A673 (cell line): ENCODE measurements around the gene SERTAD2. TPM values are rescaled to one million over a fixed set of nuclear protein-coding genes. Genes with fewer than 3 reads are reported as not detected.

Experiments used
- Bru-seq: library from RNA; stranded (reverse); fragments of 400-500 nt; gene quantifications from one replicate; lab custom pipeline; 2021; lab: Mats Ljungman, UMichigan
- BruChase-seq, 2 experiments: library from RNA; stranded (reverse); fragments of 400-500 nt; gene quantifications; one replicate each; lab custom pipeline; 2021; lab: Mats Ljungman, UMichigan
- BruUV-seq: library from RNA; stranded (reverse); fragments of 400-500 nt; replicated peaks from 2 replicates; lab custom pipeline; 2021; lab: Mats Ljungman, UMichigan
- CTCF ChIA-PET: fragments of 300-600 bp; sonication (Branson Sonifier 250); formaldehyde crosslinking; loops from one replicate; lab custom pipeline; 2022; ENCODE audit warnings: antibody characterized with exemption; lab: Charles Lee
- POLR2A ChIA-PET: fragments of 300-600 bp; sonication (Branson Sonifier 250); formaldehyde crosslinking; loops from one replicate; lab custom pipeline; 2022; ENCODE audit warnings: antibody characterized with exemption; ENCODE audit not compliant: low non-redundant PET; lab: Charles Lee
- DNase-seq: peaks from one replicate; pipeline ENCODE4 v3.0.0-alpha.2; 2015; ENCODE audit warnings: low spot score
- H3K27ac ChIP-seq: fragments of 200-600 bp; sonication (generic); 2 replicates; pipeline ENCODE4 v1.5.1; 2016; ENCODE audit warnings: mixed run types, low read depth, mild to moderate bottlenecking, mixed read lengths, antibody characterized with exemption, low read length; ENCODE audit not compliant: poor library complexity, severe bottlenecking
- H3K27me3 ChIP-seq: fragments of 200-600 bp; sonication (generic); replicated peaks from 2 replicates; pipeline ENCODE4 v1.6.1; 2017; ENCODE audit warnings: mixed run types, low read depth, mild to moderate bottlenecking, mixed read lengths, antibody characterized with exemption, low read length; ENCODE audit not compliant: insufficient read depth, poor library complexity
- H3K36me3 ChIP-seq: fragments of 200-600 bp; sonication (generic); 2 replicates; pipeline ENCODE4 v1.6.1; 2016; ENCODE audit warnings: mixed run types, mild to moderate bottlenecking, mixed read lengths, antibody characterized with exemption, low read length; ENCODE audit not compliant: insufficient read depth, poor library complexity, severe bottlenecking
- H3K4me1 ChIP-seq: fragments of 200-600 bp; sonication (generic); 2 replicates; pipeline ENCODE4 v1.6.1; 2017; ENCODE audit warnings: mixed run types, mild to moderate bottlenecking, mixed read lengths, antibody characterized with exemption, low read length; ENCODE audit not compliant: insufficient read depth, poor library complexity, severe bottlenecking
- H3K4me3 ChIP-seq: fragments of 200-600 bp; sonication (generic); 2 replicates; pipeline ENCODE4 v1.5.1; 2016; ENCODE audit warnings: low read depth, mixed run types, mild to moderate bottlenecking, mixed read lengths, low read length; ENCODE audit not compliant: poor library complexity, severe bottlenecking
- H3K9me3 ChIP-seq: fragments of 200-600 bp; sonication (generic); 2 replicates; pipeline ENCODE4 v1.6.1; 2016; ENCODE audit warnings: mixed run types, low read depth, mild to moderate bottlenecking, mixed read lengths, antibody characterized with exemption, low read length; ENCODE audit not compliant: poor library complexity, severe bottlenecking
- CTCF ChIP-seq: fragments of 300-800, 200-600 bp; sonication (generic); conservative IDR thresholded peaks from 2 replicates; pipeline ENCODE4 v1.5.1; 2017; ENCODE audit warnings: low read depth, mild to moderate bottlenecking, antibody characterized with exemption, low read length, moderate library complexity, mixed read lengths
- EZH2 ChIP-seq: fragments of 200-600 bp; sonication (generic); IDR thresholded peaks from 2 replicates; pipeline ENCODE4 v1.6.1; 2017; ENCODE audit warnings: borderline replicate concordance, low read depth, mild to moderate bottlenecking, mixed read lengths, antibody characterized with exemption, low read length; ENCODE audit not compliant: poor library complexity, severe bottlenecking
- intact Hi-C: fragments of 100-400 bp; cut with micrococcal nuclease; formaldehyde crosslinking; loops from one replicate; pipeline ENCODE4 v1.10.0; 2022; ENCODE audit not compliant: unreplicated experiment
- long read RNA-seq: library from polyadenylated mRNA; stranded (forward); transcript quantifications from one replicate; pipeline ENCODE4 v2.0.0, GENCODE V29; 2022
- total RNA-seq: library from RNA; stranded (reverse); gene quantifications from 2 replicates; pipeline ENCODE4 v1.2.3, GENCODE V29; 2021

The SERTAD2 gene, protein sequence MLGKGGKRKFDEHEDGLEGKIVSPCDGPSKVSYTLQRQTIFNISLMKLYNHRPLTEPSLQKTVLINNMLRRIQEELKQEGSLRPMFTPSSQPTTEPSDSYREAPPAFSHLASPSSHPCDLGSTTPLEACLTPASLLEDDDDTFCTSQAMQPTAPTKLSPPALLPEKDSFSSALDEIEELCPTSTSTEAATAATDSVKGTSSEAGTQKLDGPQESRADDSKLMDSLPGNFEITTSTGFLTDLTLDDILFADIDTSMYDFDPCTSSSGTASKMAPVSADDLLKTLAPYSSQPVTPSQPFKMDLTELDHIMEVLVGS
- total RNA-seq (20.8 and 22.2 TPM in 2 replicates), Bru-seq, nascent RNA (percentile 87 among the genes with signal in this experiment), BruChase-seq, experiment 1, labeled RNA remaining after a 2-hour chase (percentile 95 among the genes with signal in this experiment), BruChase-seq, experiment 2, labeled RNA remaining after a 6-hour chase (percentile 74 among the genes with signal in this experiment)
- long read RNA-seq, full-length matches to known transcripts: 1 of 8 reads
- long read RNA-seq, partial matches to known transcripts: 0 of 8 reads
- long read RNA-seq, other reads (novel, unspliced or antisense): 7 of 8 reads

- H3K4me3 ChIP-seq: peak within 1 kb of the TSS; percentile 94
- peak within 1 kb of the TSS; percentile 96 for H3K27ac ChIP-seq
- peaks cover 32% of the 10 kb centered on the region for H3K4me1 ChIP-seq
- no peaks in the 10 kb centered on the region for H3K9me3 ChIP-seq
- DNase-seq: peak; percentile 91
- ChIA-PET POLR2A (interaction anchor here (0.7 to 1.2 kb wide), 3 partner anchors 9 to 206 kb away, joined by 3 to 4 read pairs (median 3); no protein-coding TSS in a partner anchor), CTCF (interaction anchor here (1.3 to 1.6 kb wide), 2 partner anchors 114 to 211 kb away, joined by 5 read pairs; no protein-coding TSS in a partner anchor)
- BruUV-seq: no TSS peak
- H3K27me3 ChIP-seq: no peaks in the 10 kb centered on the region
- intact Hi-C loops: loop anchor here (2.0 to 5.0 kb wide), 2 partner anchors 97 to 131 kb away; partner anchors contain the start of gene AFTPH
- TF ChIP-seq CTCF (peak; percentile 22; the same call in 1 of the 2 replicates), EZH2 (no peak)
- no peaks in the 10 kb centered on the region for H3K36me3 ChIP-seq
These were observed at the start of gene SERTAD2 for GRCh38 chr2:64653109-64654062. SERTAD2 (minus strand) TSS chr2:64653913; CDS start chr2:64636871, 17,042 bp downstream.

DNA sequence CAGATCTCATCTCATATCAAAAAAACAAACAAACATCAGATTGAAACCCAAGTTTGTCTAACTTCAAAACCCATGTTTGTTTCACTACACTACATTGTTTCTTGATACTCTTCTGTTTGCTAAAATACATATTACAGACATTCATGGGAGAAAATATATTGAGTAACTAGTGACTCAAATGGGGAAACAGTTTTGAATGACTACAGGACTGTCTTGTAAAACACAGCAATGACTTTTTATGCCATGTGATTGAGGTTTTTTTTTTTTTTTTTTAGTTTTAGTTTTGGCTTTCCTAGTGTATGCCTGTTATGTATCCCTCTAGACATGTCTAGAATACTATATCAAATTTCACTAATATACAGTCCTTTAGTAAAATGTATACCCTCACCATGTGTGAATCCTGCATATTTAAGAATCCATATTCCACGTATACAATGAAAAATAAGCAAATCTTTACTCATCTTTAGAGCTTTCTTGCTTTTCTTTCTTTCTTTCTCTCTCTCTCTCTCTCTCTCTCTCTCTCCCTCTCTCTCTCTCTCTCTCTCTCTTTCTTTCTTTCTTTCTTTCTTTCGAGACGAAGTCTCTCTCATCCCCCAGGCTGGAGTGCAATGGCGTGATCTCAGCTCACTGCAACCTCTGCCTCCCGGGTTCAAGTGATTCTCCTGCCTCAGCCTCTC is 46.6 kb upstream of the SERTAD2 start:
- ChIA-PET CTCF (no interaction called here), POLR2A (no interaction called here)
- Histone ChIP-seq H3K4me3 (no peak overlapping the region), H3K36me3 (no peaks in the 10 kb centered on the region), H3K27ac (no peak overlapping the region), H3K27me3 (no peaks in the 10 kb centered on the region), H3K4me1 (peaks cover 6% of the 10 kb centered on the region), H3K9me3 (no peaks in the 10 kb centered on the region)
- intact Hi-C loops: no loop called here
- DNase-seq: no peak
- TF ChIP-seq EZH2 (no peak), CTCF (no peak)
- no TSS peak for BruUV-seq
